ENCODE measurements around the gene PBX4.

PBX4 gene

GRCh38 chr19:19548915-19549759, 69.3 kb downstream of the PBX4 start:
- TF ChIP-seq EZH2phosphoT487 (conservative IDR thresholded peaks at IDR 0.05; ENCODE audit: low read length) (no peak), CTCF (IDR thresholded peaks at IDR 0.05; ENCODE audit: insufficient read depth, low read length, poor library complexity, severe bottlenecking) (no peak)
- H3K9me2 ChIP-seq (replicated peaks; ENCODE audit: insufficient read depth, low read length) = no peaks in the 10 kb centered on the region
- no peaks in the 10 kb centered on the region for H3K9me3 ChIP-seq (ENCODE audit: insufficient read depth, low read length)
- no peak overlapping the region for H3K4me2 ChIP-seq (ENCODE audit: low read depth, low read length, poor library complexity, severe bottlenecking)
- H2AFZ ChIP-seq (ENCODE audit: low read depth, low read length, severe bottlenecking) = no peak overlapping the region
- no peak overlapping the region for H3K9ac ChIP-seq (ENCODE audit: low read length)
- no peak overlapping the region for H3K27ac ChIP-seq (ENCODE audit: low read depth, low read length)
- no peaks in the 10 kb centered on the region for H3K79me2 ChIP-seq (ENCODE audit: insufficient read depth, low read length)
- H3K4me3 ChIP-seq (ENCODE audit: insufficient read depth, low read length, poor library complexity, severe bottlenecking) = no peak overlapping the region
- H3K27me3 ChIP-seq (ENCODE audit: low read length) = no peaks in the 10 kb centered on the region
- H3K36me3 ChIP-seq (ENCODE audit: low read length) = no peaks in the 10 kb centered on the region
- H4K20me1 ChIP-seq (ENCODE audit: low read depth, low read length) = no peaks in the 10 kb centered on the region
- H3F3A ChIP-seq (ENCODE audit: insufficient read depth) = no peaks in the 10 kb centered on the region

DNA sequence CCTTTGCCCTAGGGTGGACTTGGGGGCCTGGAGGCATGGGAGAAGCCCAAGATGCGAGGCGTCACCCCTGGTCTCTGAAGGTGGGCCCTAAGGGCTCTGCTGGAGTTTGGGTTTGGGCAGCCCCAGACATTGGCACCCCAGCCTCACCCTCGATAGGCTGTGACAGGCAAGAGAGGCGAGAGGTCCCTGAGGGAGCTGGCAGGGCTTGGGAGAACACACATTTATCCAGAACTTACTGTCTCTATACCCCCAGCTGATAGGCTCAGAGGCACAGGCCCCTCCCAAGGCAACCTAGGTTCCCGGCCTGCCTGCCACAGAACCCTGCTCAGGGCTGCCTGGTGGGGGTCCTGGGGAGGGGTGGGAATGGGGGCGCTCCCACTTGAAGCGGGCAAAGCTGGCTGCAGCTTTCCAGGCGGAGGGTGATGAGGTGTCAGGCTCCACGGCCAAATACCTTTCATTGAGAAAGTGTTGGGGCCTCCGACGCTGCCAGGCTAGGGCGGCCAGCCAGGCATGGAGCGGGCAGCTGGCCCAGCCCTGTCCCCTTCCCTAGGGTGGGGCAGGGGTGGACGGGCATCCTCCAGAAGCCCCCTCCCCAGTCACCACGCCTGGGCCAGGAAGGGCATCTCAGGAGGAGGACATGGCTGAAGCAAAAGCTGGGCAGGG, 70.7 kb downstream of the PBX4 start:
- no peaks in the 10 kb centered on the region for H4K20me1 ChIP-seq (ENCODE audit: low read depth, low read length)
- no peaks in the 10 kb centered on the region for H3K79me2 ChIP-seq (ENCODE audit: insufficient read depth, low read length)
- no peak overlapping the region for H3K9ac ChIP-seq (ENCODE audit: low read length)
- H3K27me3 ChIP-seq (ENCODE audit: low read length) = no peaks in the 10 kb centered on the region
- no peaks in the 10 kb centered on the region for H3K36me3 ChIP-seq (ENCODE audit: low read length)
- H3F3A ChIP-seq (ENCODE audit: insufficient read depth) = no peaks in the 10 kb centered on the region
- H3K4me3 ChIP-seq (ENCODE audit: insufficient read depth, low read length, poor library complexity, severe bottlenecking) = no peak overlapping the region
- no peaks in the 10 kb centered on the region for H3K9me3 ChIP-seq (ENCODE audit: insufficient read depth, low read length)
- H3K4me2 ChIP-seq (ENCODE audit: low read depth, low read length, poor library complexity, severe bottlenecking) = no peak overlapping the region
- TF ChIP-seq CTCF (IDR thresholded peaks at IDR 0.05; ENCODE audit: insufficient read depth, low read length, poor library complexity, severe bottlenecking) = no peak
- no peak for TF ChIP-seq EZH2phosphoT487 (conservative IDR thresholded peaks at IDR 0.05; ENCODE audit: low read length)
- H2AFZ ChIP-seq (ENCODE audit: low read depth, low read length, severe bottlenecking) = no peak overlapping the region
- H3K27ac ChIP-seq (ENCODE audit: low read depth, low read length) = no peak overlapping the region
- H3K9me2 ChIP-seq (replicated peaks; ENCODE audit: insufficient read depth, low read length) = no peaks in the 10 kb centered on the region

DNA sequence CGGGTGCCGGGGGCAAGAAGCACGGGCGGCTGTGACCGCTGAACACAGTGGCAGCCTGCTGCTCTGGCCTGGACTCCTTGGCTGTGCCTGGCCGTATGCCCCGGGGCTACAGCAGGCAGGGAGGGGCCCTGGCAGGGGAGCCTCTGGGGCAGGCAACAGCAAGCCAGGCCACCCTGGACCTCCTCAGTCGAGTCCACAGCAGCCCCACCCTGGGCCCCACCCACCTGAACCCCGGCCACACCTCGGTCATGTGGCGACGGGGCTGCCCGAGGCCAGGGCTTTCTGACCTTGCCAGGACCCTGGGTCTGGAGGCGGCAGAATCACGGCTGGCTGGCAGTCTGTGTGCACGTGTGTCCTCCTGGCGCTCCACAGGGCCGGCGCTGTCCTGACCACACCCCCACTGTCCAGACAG, 71.7 kb downstream of the PBX4 start:
- H3K9me2 ChIP-seq (replicated peaks; ENCODE audit: insufficient read depth, low read length) = no peaks in the 10 kb centered on the region
- TF ChIP-seq EZH2phosphoT487 (conservative IDR thresholded peaks at IDR 0.05; ENCODE audit: low read length) = no peak
- TF ChIP-seq CTCF (IDR thresholded peaks at IDR 0.05; ENCODE audit: insufficient read depth, low read length, poor library complexity, severe bottlenecking) = no peak
- H3K79me2 ChIP-seq (ENCODE audit: insufficient read depth, low read length) = no peaks in the 10 kb centered on the region
- H3K27me3 ChIP-seq (ENCODE audit: low read length) = no peaks in the 10 kb centered on the region
- no peaks in the 10 kb centered on the region for H3K36me3 ChIP-seq (ENCODE audit: low read length)
- H3K9ac ChIP-seq (ENCODE audit: low read length) = no peak overlapping the region
- H3K4me2 ChIP-seq (ENCODE audit: low read depth, low read length, poor library complexity, severe bottlenecking) = no peak overlapping the region
- H3K4me3 ChIP-seq (ENCODE audit: insufficient read depth, low read length, poor library complexity, severe bottlenecking) = no peak overlapping the region
- no peak overlapping the region for H3K27ac ChIP-seq (ENCODE audit: low read depth, low read length)
- no peaks in the 10 kb centered on the region for H3K9me3 ChIP-seq (ENCODE audit: insufficient read depth, low read length)
- H3F3A ChIP-seq (ENCODE audit: insufficient read depth) = no peaks in the 10 kb centered on the region
- no peak overlapping the region for H2AFZ ChIP-seq (ENCODE audit: low read depth, low read length, severe bottlenecking)
- no peaks in the 10 kb centered on the region for H4K20me1 ChIP-seq (ENCODE audit: low read depth, low read length)
